Ovary (tissue), 9 donors: Measurements from ENCODE around the gene SUMF2. TPM values are rescaled to one million over a fixed set of nuclear protein-coding genes. Genes with fewer than 3 reads are reported as not detected.
"Not testable (repeated sequence)": the region's sequence is repeated elsewhere in the genome, so short reads cannot be mapped to it uniquely, and the experiment has no call there.

Experiments used
- DNase-seq, 5 donors: peaks; one replicate each; pipeline ENCODE4 v3.0.0-alpha.2; 2019 to 2020
- H3K27ac ChIP-seq, 2 donors: fragments of 200-600 bp; one replicate each; pipeline versions ENCODE4 v1.5.1 to v1.8.0; 2019 to 2022
- H3K27me3 ChIP-seq: fragments of 200-600 bp; one replicate; pipeline ENCODE4 v1.8.0; 2022
- H3K36me3 ChIP-seq: fragments of 200-600 bp; sonication (generic); one replicate; pipeline ENCODE4 v1.5.1; 2019
- H3K4me1 ChIP-seq: one replicate; pipeline ENCODE4 v1.8.1; 2013; ENCODE audit warnings: mild to moderate bottlenecking, moderate library complexity; ENCODE audit not compliant: insufficient read depth
- H3K4me3 ChIP-seq: fragments of 200-600 bp; sonication (generic); one replicate; pipeline ENCODE4 v1.5.1; 2017
- H3K9me3 ChIP-seq, 2 donors: fragments of 200-600 bp in 1 of 2; sonication (generic) in 1 of 2; one replicate each; pipeline versions ENCODE4 v1.5.1 to v1.8.1; 2013 to 2019; ENCODE audit warnings: mild to moderate bottlenecking in 1 of 2, moderate library complexity in 1 of 2
- CTCF ChIP-seq, 3 donors: fragments of 450-650 bp in 2 of 3; fragments of 200-600 bp in 1 of 3; IDR thresholded peaks; one replicate each; pipeline versions ENCODE4 v1.5.1 to v1.8.0; 2016 to 2022; ENCODE audit warnings: antibody characterized with exemption in 3 of 3, mild to moderate bottlenecking in 1 of 3
- EP300 ChIP-seq: sonication (generic); formaldehyde crosslinking; IDR thresholded peaks from one replicate; pipeline ENCODE4 v1.6.1; 2017; ENCODE audit warnings: antibody characterized with exemption
- POLR2A ChIP-seq: fragments of 450-650 bp; IDR thresholded peaks from one replicate; pipeline ENCODE4 v1.6.1; 2017; ENCODE audit warnings: antibody characterized with exemption, mild to moderate bottlenecking, moderate library complexity
- WGBS, 3 donors: extraction: QIAGEN DNeasy Blood & Tissue Kit in 1 of 3; methylation state at CpG; one replicate each; pipeline versions ENCODE4 v1.1.5 to v1.1.7; 2013 to 2017; 5-methylcytosine and 5-hydroxymethylcytosine counted together
- intact Hi-C, 4 donors: fragments of 100-400 bp; cut with DNase I; formaldehyde crosslinking; loops; one replicate each; pipeline versions ENCODE4 v1.11.0 to v1.15.1; 2022 to 2023
- polyA plus RNA-seq, 2 donors: library from polyadenylated mRNA; stranded (reverse); fragments of 200-250 nt in 1 of 2; fragments of 350-450 nt in 1 of 2; fragmentation: Illumina TruSeq in 1 of 2; extraction: RNeasy Lipid Tissue Mini Kit (QIAGEN cat#74804) in 1 of 2; gene quantifications; one replicate each; pipeline ENCODE4 v1.2.3, GENCODE V29; 2013 to 2014
- total RNA-seq, 7 donors: library from RNA; depleted of rRNA in 2 of 7; stranded (reverse); fragments of >200 nt in 2 of 7; fragmentation: NEBNext Ultra II Directional in 3 of 7; extraction: Animal tissue kit (Norgen Biotek cat#: 25700) in 3 of 7; gene quantifications; one replicate each; pipeline versions ENCODE4 v1.1.0 to v1.2.4, GENCODE V29; 2016 to 2023
- donor health status: DM: no; HTN: no; CAD: no; lungs with moderate emphysema.
- donor health status: DM: no; HTN: no; CAD: no.
- donor health status: Bipolar disorder and iron deficiency.
- donor health status: DM: yes; HTN: yes; CAD: no.
- donor health status: DM: no; HTN: no; CAD: no.
- donor health status: DM: yes; HTN: yes; CAD: no.

SUMF2 gene
- total and polyA plus RNA-seq, 9 donors, result 56.3 to 167 (median 105) TPM

GRCh38 chr7:56105508-56105907 lies 41.4 kb downstream of the SUMF2 start:
- DNase-seq, result no peak
- Histone ChIP-seq H3K27me3 (no peaks in the 10 kb centered on the region), H3K4me1 (peaks cover 5% of the 10 kb centered on the region), H3K4me3 (peak overlapping the region; percentile 91), H3K27ac (peak overlapping the region in 1 of 2 donors; percentile 93), H3K9me3 (no peaks in the 10 kb centered on the region), H3K36me3 (no peaks in the 10 kb centered on the region)
- TF ChIP-seq EP300, result no peak
- no peak for TF ChIP-seq POLR2A
- TF ChIP-seq CTCF (IDR thresholded peaks at IDR 0.05), result no peak
- intact Hi-C loops, result no loop called here
- 13 to 19% (median 18%) methylated on average over 6 of the region's 6 CpGs for WGBS, 3 donors

- peaks cover 5% of the 10 kb centered on the region for H3K4me1 ChIP-seq
- H3K27ac ChIP-seq, result peak within 1 kb of the TSS; percentile 78 to 93
- no peaks in the 10 kb centered on the region for H3K9me3 ChIP-seq
- H3K27me3 ChIP-seq, result no peaks in the 10 kb centered on the region
- intact Hi-C loops, result no loop called here
- DNase-seq, result peak; percentile 94 to 96 (median 95)
- WGBS, 3 donors, result 1 to 2% (median 1%) methylated on average over 53 to 57 of the region's 57 CpGs
- no peaks in the 10 kb centered on the region for H3K36me3 ChIP-seq
- H3K4me3 ChIP-seq, result peak within 1 kb of the TSS; percentile 91
- TF ChIP-seq EP300 (no peak), CTCF (IDR thresholded peaks at IDR 0.05) (no peak), POLR2A (peak; percentile 94)
Observed at GRCh38 chr7:56106108-56107073, 42.3 kb downstream of the SUMF2 start, which contains the start of gene CHCHD2. Gene CHCHD2, minus strand, starts transcription at chr7:56106476. Its CDS starts 63 bp downstream, at chr7:56106413.

GRCh38 chr7:56107954-56108258 lies 43.8 kb downstream of the SUMF2 start:
- Histone ChIP-seq H3K4me3 (no peak overlapping the region), H3K27ac (no peak overlapping the region), H3K27me3 (no peaks in the 10 kb centered on the region), H3K4me1 (peaks cover 5% of the 10 kb centered on the region), H3K9me3 (no peaks in the 10 kb centered on the region), H3K36me3 (no peaks in the 10 kb centered on the region)
- 83 to 98% (median 98%) methylated on average over 1 of the region's 1 CpG for WGBS, 3 donors
- no peak for DNase-seq
- intact Hi-C loops, result no loop called here
- TF ChIP-seq CTCF (IDR thresholded peaks at IDR 0.05) (no peak), EP300 (no peak), POLR2A (no peak)

- WGBS, 3 donors, result 66 to 82% (median 78%) methylated on average over 1 of the region's 1 CpG
- Histone ChIP-seq H3K9me3 (no peaks in the 10 kb centered on the region), H3K4me3 (no peak overlapping the region), H3K27me3 (no peaks in the 10 kb centered on the region), H3K4me1 (no peaks in the 10 kb centered on the region), H3K27ac (no peak overlapping the region), H3K36me3 (no peaks in the 10 kb centered on the region)
- intact Hi-C loops, result no loop called here
- DNase-seq, result no peak
- TF ChIP-seq CTCF (IDR thresholded peaks at IDR 0.05), result no peak
- no peak for TF ChIP-seq EP300
- no peak for TF ChIP-seq POLR2A
Observed at GRCh38 chr7:56110611-56111010, 46.5 kb downstream of the SUMF2 start.

- intact Hi-C loops, H3K27ac ChIP-seq, H3K4me1 ChIP-seq, H3K36me3 ChIP-seq, H3K4me3 ChIP-seq, H3K9me3 ChIP-seq, H3K27me3 ChIP-seq, DNase-seq: not testable (repeated sequence)
- 76 to 83% (median 76%) methylated on average over 3 of the region's 3 CpGs for WGBS, 3 donors
Observed at GRCh38 chr7:56112244-56112643, 48.2 kb downstream of the SUMF2 start.
